Measurements from ENCODE around the gene PCNP. TPM values are rescaled to one million over a fixed set of nuclear protein-coding genes. Genes with fewer than 3 reads are reported as not detected.
"Not testable (repeated sequence)": the region's sequence is repeated elsewhere in the genome, so short reads cannot be mapped to it uniquely, and the experiment has no call there.

Gene PCNP
- total RNA-seq, 1 experiment from 2014 or later: 68.2 TPM

DNA sequence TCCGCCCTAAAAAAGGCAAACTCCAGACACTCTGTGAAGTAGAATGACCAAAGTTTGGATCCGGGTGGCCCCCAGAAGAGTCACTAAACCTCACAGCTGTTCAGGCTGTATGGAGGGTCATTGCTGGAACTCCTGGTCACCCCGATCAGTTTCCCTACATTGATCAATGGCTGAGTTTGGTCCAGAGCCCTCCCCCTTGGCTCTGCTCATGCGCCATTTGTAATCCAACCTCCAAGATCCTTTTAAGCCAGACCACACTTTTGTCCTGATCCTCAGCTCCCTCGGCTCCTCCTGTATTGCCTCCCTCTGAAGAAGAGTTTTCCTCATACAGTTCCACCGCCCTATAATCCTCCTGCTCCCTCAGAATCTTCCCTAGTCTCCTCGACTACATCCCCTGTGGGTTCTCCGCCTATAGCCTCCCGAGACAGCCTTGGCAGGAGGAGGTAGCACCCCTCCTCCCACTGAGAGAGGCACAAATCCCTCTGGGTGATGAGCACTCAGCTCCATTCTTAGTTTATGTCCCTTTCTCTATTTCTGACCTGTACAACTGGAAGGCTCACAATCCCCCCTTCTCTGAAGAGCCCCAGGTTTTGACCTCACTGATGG lies 60.7 kb downstream of the PCNP start:
- Histone ChIP-seq H3K27me3 (ENCODE audit: control insufficient read depth, insufficient read depth, low read length) (no peaks in the 10 kb centered on the region), H3K4me3 (ENCODE audit: insufficient read depth, low read depth, low read length) (peak overlapping the region; percentile 7; the same call in 1 of the 2 replicates), H3K36me3 (replicated peaks; ENCODE audit: control insufficient read depth, insufficient read depth, low read length) (no peaks in the 10 kb centered on the region)
- no peak for DNase-seq

DNA sequence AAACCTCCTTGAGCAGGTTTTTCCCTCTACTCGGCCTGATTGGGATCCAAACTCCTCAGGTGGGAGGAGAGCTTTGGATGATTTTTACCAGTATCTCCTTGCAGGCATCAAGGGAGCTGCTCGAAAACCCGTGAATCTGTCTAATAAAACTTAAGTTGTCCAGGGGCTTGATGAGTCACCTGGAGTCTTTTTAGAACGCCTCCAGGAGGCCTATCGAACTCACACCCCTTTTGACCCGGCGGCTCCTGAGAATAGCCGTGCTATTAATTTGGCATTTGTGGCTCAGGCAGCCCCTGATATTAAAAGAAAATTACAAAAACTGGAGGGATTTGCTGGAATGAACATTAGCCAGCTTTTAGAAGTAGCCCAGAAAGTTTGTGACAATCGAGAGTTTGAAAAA lies 61.4 kb downstream of the PCNP start:
- Histone ChIP-seq H3K4me3 (ENCODE audit: insufficient read depth, low read depth, low read length) (no peak overlapping the region; the same call in 1 of the 2 replicates), H3K36me3 (replicated peaks; ENCODE audit: control insufficient read depth, insufficient read depth, low read length) (no peaks in the 10 kb centered on the region), H3K27me3 (ENCODE audit: control insufficient read depth, insufficient read depth, low read length) (no peaks in the 10 kb centered on the region)
- no peak for DNase-seq

DNA sequence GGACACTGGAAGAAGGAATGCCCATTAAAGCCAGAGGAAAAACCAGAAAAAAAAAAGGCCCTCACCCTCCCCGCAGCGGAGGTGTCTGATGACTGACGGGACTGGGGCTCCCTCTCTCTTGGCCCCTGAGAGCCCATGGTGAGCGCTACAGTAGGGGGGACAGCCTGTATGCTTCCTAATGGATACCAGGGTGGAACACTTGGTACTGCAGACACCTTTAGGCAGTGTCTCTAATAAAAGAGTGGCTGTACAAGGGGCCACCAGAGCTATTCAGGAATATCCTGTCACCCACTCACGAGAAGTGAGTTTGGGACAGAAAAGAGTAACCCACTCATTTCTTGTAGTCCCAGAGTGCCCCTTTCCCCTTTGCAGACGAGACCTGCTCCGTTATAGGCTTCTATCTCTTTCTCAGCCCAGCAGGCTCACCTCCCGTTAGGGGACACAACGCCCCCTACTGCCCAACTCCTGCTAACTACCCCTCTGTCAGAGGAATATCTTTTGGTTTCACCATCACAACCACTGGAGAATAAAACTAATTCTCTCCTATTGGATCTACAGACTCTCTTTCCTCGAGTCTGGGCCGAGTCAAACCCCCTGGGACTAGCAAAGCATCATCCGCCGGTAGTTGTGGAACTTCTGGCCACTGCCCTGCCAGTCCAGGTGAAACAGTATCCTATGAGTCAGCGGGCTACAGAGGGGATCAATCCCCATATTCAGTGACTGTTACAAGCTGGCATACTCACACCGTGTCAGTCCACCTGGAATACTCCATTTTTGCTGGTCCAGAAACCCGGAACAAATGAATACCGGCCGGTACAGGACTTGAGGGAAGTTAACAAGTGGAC lies 62.2 kb downstream of the PCNP start:
- H3K36me3 ChIP-seq (replicated peaks; ENCODE audit: control insufficient read depth, insufficient read depth, low read length): no peaks in the 10 kb centered on the region
- no peaks in the 10 kb centered on the region for H3K27me3 ChIP-seq (ENCODE audit: control insufficient read depth, insufficient read depth, low read length)
- H3K4me3 ChIP-seq (ENCODE audit: insufficient read depth, low read depth, low read length): no peak overlapping the region
- DNase-seq: peak; percentile 54

DNA sequence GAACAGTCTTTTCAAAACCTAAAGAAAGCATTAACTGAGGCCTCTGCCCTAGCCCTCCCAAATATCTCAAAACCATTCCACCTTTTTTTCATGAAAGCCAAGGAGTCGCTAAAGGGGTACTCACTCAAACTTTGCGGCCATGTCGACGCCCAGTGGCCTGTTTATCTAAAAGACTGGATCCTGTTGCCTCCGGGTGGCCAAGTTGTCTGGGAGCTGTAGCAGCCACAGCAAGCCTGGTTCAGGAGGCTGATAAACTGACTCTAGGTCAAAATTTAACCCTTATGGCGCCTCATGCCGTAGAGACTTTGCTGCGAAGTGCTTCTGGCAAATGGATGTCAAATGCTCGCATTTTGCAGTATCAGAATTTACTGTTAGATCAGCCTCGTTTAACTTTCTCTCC lies 63.5 kb downstream of the PCNP start:
- Histone ChIP-seq H3K4me3 (ENCODE audit: insufficient read depth, low read depth, low read length) (no peak overlapping the region), H3K36me3 (replicated peaks; ENCODE audit: control insufficient read depth, insufficient read depth, low read length) (no peaks in the 10 kb centered on the region), H3K27me3 (ENCODE audit: control insufficient read depth, insufficient read depth, low read length) (no peaks in the 10 kb centered on the region)
- no peak for DNase-seq

DNA sequence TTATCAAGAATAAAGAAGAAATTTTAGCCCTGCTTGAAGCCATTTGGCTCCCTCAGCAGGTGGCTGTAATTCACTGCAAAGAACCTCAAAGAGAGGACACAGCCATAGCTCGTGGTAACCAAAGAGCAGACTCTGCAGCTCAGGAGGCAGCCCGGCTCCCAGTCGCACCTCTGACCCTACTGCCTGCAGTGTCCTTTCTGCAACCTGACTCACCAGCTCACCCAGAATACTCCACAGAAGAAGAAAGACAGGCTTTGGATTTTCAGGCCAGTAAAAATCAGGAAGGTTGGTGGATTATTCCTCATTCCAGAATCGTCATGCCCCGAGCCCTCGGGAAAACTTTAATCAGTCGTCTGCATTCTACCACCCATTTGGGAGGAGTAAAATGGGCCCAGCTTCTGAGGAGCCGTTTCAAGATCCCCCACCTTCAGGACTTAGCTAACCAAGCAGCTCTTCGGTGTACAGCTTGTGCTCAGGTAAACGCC lies 64.3 kb downstream of the PCNP start:
- H3K4me3 ChIP-seq (ENCODE audit: insufficient read depth, low read depth, low read length): no peak overlapping the region
- H3K36me3 ChIP-seq (replicated peaks; ENCODE audit: control insufficient read depth, insufficient read depth, low read length): no peaks in the 10 kb centered on the region
- peak; percentile 10 for DNase-seq
- H3K27me3 ChIP-seq (ENCODE audit: control insufficient read depth, insufficient read depth, low read length): no peaks in the 10 kb centered on the region

DNA sequence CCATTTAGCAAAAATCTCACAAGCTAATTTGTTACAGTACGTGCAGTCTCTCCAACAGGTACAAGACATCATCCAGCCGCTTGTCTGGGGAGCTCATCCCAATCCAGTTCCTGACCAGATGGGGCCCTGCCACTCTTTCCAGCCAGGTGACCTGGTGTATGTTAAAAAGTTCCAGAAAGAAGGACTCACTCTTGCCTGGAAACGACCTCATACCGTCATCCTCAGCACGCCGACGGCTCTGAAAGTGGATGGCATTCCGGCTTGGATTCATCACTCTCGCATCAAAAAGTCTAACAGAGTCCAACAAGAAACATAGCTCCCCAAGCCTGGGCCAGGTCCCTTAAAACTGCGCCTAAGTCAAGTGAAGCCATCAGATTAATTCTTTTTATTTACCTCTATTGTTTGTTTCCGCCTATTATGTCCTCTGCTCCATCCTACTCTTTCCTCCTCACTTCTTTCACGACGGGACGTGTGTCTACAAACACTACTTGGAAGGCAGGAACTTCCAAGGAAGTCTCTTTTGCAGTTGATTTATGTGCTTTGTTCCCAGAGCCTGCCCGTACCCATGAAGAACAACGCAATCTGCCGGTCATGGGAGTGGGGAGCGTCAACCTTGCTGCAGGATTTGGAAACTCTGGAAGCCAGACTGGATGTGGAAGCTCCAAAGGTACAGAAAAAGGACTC lies 65.4 kb downstream of the PCNP start:
- Histone ChIP-seq H3K4me3 (ENCODE audit: insufficient read depth, low read depth, low read length) (no peak overlapping the region), H3K36me3 (replicated peaks; ENCODE audit: control insufficient read depth, insufficient read depth, low read length) (no peaks in the 10 kb centered on the region), H3K27me3 (ENCODE audit: control insufficient read depth, insufficient read depth, low read length) (no peaks in the 10 kb centered on the region)
- no peak for DNase-seq

DNA sequence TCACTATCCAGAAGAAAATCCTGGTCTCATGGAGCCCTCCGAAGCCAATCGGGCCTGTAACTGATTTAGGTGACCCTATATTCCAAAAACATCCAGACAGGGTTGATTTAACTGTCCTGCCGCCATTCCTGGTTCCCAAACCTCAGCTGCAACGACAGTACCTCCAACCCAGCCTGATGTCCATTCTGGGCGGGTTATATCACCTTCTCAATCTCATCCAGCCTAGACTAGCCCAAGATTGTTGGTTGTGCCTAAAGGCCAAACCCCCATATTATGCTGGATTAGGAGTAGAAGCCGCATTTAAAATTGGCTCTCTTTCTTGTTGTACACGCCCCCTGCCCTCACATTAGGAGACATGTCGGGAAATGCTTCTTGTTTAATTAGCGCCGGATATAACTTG lies 66.3 kb downstream of the PCNP start:
- Histone ChIP-seq H3K27me3 (ENCODE audit: control insufficient read depth, insufficient read depth, low read length) (no peaks in the 10 kb centered on the region), H3K4me3 (ENCODE audit: insufficient read depth, low read depth, low read length) (no peak overlapping the region), H3K36me3 (replicated peaks; ENCODE audit: control insufficient read depth, insufficient read depth, low read length) (no peaks in the 10 kb centered on the region)
- no peak for DNase-seq

DNA sequence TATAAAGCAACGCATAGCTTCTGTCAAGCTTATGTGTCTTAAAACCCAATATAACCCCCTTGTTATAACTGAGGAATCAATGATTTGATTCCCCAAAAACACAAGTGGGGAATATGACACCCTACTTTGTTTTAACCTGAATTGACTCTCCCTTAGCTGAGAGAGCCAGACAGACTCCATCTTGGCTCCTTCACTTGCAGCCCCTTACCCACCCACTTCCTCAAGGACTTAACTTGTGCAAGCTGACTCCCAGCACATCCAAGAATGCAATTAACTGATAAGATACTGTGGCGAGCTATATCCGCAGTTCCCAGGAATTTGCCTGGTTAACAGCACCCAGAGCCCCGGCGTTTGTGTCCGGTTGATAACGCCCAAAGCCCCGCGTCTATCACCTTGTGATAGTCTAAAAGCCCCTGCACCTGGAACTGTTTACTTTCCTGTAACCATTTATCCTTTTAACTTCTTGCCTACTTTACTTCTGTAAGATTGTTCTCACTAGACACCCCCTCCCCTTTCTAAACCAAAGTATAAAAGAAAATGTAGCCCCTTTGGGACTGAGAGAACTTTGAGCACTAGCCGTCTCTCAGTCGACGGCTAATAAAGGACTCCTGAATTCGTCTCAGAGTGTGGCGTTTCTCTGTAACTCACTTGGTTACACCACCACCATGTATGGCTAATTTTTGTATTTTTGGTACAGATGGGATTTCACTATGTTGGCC lies 67.6 kb downstream of the PCNP start:
- not testable (repeated sequence) for H3K36me3 ChIP-seq (replicated peaks; ENCODE audit: control insufficient read depth, insufficient read depth, low read length); H3K27me3 ChIP-seq (ENCODE audit: control insufficient read depth, insufficient read depth, low read length); DNase-seq; H3K4me3 ChIP-seq (ENCODE audit: insufficient read depth, low read depth, low read length)

DNA sequence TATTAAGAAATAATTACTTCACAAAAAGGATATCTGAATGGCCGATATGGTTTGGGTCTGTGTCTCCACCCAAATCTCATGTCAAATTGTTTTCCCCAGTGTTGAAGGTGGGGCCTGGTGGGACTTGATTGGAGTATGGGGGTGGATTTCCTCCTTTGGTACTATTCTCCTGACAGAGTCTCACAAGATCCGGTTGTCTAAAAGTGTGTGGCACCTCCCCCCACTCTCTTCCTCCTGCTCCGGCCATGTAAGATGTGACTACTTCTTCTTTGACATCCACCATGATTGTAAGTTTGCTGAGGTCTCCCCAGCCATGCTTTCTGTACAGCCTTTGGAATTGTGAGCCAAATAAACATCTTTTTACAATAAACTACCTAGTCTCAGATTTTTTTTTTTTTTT lies 68.5 kb downstream of the PCNP start:
- Histone ChIP-seq H3K36me3 (replicated peaks; ENCODE audit: control insufficient read depth, insufficient read depth, low read length) (no peaks in the 10 kb centered on the region), H3K4me3 (ENCODE audit: insufficient read depth, low read depth, low read length) (no peak overlapping the region), H3K27me3 (ENCODE audit: control insufficient read depth, insufficient read depth, low read length) (no peaks in the 10 kb centered on the region)
- no peak for DNase-seq

DNA sequence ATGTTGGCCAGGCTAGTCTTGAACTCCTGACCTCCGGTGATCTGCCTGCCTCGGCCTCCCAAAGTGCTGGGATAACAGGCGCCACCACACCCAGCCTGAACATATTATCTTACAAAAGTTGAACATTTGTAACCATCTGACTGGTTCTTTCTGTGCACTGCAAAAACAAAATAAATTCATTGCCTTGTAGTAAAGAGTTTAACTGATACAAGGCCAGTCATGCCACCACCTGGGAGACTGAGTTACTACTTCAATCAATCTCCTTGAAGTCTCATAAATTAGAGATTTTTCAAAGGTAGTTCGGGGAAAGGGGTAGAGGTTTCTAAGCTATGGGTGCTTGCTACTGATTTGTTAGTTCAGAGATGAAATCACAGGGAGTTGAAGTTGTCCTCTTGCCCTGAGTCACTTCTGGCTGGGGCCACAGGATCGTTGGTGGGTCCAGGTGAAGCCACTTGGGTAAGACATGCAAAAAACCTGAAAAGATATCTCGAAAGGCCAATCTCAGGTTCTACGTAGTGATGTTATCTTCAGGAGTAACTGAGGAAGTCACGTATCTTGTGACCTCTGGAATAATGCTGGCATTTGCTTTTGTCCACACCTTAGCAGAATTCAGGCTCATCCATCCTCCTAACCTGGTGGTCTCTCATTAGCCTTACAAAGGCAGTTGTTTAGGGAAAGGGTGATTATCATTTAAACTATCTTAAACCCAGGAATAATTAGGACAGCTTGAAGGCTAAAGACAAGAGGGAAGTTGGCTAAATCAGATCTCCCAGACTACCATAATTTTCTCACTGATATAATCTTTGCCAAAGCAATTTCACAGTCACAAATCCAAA lies 69.2 kb downstream of the PCNP start:
- DNase-seq: no peak
- Histone ChIP-seq H3K36me3 (replicated peaks; ENCODE audit: control insufficient read depth, insufficient read depth, low read length) (no peaks in the 10 kb centered on the region), H3K4me3 (ENCODE audit: insufficient read depth, low read depth, low read length) (no peak overlapping the region), H3K27me3 (ENCODE audit: control insufficient read depth, insufficient read depth, low read length) (no peaks in the 10 kb centered on the region)

Other genes with a start within 250 kb of the PCNP start
- gene SENP7, start 61.0 kb upstream of the PCNP start, total RNA-seq (2014; rRNA removed; shearing (Covaris generic)): 11.6 and 21.5 TPM in 2 replicates
- 47.3 and 52.0 TPM in 2 replicates for gene TRMT10C, start 12.3 kb upstream of the PCNP start, total RNA-seq (2014; rRNA removed; shearing (Covaris generic))
- 15.3 and 19.6 TPM in 2 replicates for gene ZBTB11, start 103.0 kb downstream of the PCNP start, total RNA-seq (2014; rRNA removed; shearing (Covaris generic))
- gene RPL24, start 112.5 kb downstream of the PCNP start, total RNA-seq (2014; rRNA removed; shearing (Covaris generic)): 1,928 and 2,088 TPM in 2 replicates
- gene CEP97, start 150.4 kb downstream of the PCNP start, total RNA-seq (2014; rRNA removed; shearing (Covaris generic)): 9.2 and 13.0 TPM in 2 replicates
- 5.6 and 5.7 TPM in 2 replicates for gene NXPE3, start 205.0 kb downstream of the PCNP start, total RNA-seq (2014; rRNA removed; shearing (Covaris generic))

All from H7 (cell line).